Activated CD4-positive, CD25-positive, alpha-beta regulatory T cell treated with anti-CD3 and anti-CD28 coated beads, Interleukin-2, amount 50 U/mL, for 16 hours (primary cell): Measurements from ENCODE around the gene PHF21B.
"Not testable (repeated sequence)": the region's sequence is repeated elsewhere in the genome, so short reads cannot be mapped to it uniquely, and the experiment has no call there.

Experiments
- DNase-seq: peaks from one replicate; pipeline ENCODE4 v3.0.0-alpha.2; 2020; ENCODE audit warnings: low read depth, low spot score

The PHF21B gene

GRCh38 chr22:44935724-44936123 is 74.1 kb downstream of the PHF21B start:
- DNase-seq = no peak

DNA sequence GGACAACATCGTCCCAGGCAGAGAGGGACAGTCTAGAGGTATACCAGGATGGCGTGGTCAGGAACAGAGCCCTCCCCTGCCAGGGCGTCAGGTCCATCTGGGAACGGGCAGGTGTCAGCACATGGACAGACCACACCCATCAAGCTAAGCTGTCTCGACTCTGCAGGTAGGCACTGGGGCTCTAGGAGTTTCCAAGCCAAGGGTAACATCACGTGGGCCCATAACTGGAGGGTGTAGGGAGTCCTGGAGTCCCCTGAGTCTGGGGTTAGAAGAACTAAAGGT is 75.4 kb downstream of the PHF21B start:
- no peak for DNase-seq

- DNase-seq = no peak
Measured at GRCh38 chr22:44933666-44934453, 75.9 kb downstream of the PHF21B start.

DNA sequence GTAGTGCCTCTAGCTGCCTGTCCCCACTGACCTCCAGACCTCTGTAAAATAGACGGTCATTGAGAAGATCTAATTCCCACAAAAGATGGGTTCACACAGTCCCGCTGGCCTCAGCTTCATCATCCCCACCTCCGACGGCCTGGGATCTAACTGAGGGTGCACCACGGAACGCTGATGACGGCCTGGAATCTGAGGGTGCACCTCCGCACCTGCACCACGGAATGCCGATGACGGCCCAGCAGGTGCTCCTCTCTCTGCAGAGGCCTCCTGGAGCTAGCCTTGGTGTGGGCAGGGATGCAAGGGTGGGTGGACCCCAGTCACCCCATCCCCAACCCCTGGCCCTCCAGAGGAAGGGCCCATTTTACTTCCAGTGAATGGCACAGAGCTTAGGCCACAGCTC is 77.3 kb downstream of the PHF21B start:
- no peak for DNase-seq

GRCh38 chr22:44931766-44932165 is 78.0 kb downstream of the PHF21B start:
- DNase-seq = no peak

DNA sequence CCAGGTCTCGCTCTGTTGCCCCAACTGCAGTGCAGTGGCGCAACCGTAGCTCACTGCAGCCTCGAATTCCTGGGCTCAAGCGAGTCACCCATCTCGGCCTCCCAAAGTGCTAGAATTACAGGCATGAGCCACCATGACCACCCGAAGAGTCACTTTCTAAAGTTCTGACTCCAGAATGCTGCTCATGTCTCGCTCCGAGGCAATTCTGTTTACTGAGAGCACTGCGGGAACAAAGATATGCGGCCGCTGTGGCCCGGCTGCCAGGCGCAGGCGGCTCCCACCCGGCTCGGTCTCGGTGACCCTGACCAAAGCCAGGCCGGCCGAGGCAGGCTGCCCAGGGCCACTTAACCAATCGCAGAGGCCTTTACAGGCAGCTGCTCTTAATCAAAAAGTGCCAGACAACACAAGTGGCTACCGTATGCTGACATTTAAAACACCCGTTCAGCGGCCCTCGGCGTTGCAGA is 78.7 kb downstream of the PHF21B start:
- no peak for DNase-seq

DNA sequence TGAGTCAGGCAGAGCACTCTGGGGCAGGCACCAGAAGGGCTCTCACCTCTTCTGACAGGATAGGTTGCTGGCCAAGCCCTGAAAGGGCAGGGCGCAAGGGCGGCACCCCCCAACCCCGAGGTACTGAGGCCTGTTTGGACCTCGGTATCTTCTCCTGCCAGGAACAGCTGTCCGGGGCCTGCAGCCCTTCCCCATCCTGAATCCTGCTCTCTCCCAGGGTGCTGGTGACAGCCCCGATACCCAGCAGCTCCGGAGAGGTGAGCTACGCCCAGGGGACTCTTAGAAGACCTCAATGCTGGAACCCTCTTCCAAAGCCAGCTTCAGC is 79.1 kb downstream of the PHF21B start:
- DNase-seq = no peak

DNA sequence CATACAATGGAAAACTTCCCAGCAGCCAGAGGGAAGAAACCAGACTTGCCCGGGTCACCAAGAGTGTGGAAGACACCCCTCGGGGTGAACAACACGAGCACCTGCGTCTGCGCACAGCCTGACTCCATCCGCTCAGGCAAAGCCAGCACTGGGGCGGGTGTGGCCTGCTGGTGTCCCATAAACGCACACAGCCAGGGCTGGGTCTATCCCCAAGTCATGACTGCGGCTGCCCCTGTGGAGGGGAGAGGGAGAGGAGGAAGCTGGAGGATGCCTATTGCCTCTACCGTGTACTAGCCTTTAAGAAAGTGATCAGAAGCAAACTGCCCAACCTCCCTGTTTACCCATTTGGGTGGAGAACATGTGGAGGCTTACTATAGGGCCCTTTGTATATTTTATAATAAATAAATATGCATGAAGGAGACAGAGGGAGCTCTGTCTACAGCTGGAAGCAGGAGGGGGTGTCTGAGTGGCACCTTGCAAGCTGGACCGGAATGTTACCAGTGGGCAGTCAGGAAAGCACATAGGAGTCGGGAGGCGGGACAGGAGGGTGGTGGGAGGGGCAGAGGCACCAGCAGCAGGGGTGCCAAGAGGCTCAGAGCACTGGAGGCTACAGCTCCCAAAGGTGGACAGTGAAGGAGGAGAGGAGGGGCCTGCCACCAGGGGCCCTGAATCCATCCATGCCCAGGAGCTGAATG is 79.6 kb downstream of the PHF21B start:
- no peak for DNase-seq

GRCh38 chr22:44929359-44930015 is 80.3 kb downstream of the PHF21B start:
- no peak for DNase-seq

- DNase-seq = no peak
Measured at GRCh38 chr22:44928711-44929358, 81.0 kb downstream of the PHF21B start.

GRCh38 chr22:44928136-44928463 is 81.7 kb downstream of the PHF21B start:
- DNase-seq = no peak

DNA sequence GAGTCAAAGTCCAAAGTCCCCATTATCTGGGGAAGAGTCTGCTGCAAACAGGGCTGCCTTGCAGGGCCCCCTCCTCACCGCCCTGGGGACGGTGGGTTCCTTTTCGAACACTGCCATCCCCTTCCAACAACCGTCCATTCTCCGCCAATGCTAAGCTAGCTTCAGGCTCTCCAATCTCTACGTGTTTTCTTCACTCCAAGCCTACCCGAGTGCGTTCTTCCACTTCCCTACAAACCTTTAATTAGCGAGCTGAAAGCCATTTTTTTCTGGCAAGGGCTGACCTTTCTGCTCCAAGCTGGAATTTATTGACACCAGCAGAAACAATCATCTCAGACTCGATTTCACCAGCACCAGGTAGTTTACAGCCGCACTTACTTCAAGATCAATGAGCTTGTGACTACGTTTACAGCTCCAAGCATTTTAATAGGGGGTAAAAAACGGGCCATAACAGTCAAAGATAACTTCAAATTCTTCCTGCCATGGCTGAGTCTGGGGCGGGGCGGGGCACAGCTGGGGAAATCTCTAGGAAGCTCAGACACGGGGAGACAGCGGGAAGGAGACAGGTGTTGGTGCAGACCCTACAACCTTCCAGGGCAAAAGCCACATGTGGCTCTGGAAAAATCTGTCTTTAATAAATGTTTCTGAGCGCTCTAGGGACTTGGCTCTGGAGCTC is 82.2 kb downstream of the PHF21B start:
- no peak for DNase-seq

DNA sequence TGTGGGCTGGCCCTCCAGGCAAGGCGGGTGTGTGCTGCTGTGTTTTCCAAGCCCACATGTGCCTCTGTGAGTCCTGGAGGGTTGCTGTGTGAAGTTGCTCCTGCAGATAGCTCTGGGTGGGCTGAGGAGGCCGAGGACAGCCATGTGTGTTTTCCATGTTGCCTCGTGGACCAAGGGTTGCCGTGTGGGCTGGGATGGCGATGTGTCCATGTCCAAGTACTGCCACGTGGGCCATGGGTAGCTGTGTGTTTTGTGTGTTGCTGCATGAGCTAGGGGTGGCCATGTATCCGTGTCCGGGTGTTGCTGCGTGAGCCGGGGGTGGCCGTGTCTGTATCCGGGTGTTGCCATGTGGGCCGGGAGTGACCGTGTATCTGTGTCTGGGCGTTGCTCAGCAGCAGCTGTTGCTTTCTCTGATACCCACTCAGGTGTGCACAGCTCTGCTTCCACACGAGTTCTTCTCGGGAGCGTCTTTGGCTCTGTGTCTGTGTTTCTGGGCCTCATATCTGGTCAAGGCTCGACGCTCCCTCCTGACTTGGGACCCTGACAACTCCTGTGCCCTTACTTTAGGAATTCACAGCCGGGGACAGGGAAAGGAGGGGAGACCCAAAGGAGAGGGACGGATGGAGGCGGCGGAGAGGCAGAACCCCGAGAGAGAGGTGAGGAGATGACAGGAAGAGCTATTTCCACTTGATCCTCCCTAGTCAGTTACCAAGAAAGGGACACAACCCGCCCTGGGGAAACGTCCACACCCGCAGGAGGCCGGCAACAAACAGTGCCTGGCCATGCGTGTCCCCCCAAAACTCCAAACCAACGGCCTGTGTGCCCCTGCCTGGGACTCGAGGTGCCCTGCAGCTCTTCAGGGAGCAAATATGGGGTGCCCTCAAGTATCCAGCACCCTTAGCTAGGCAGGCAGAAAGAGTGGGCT is 83.1 kb downstream of the PHF21B start:
- no peak for DNase-seq

DNA sequence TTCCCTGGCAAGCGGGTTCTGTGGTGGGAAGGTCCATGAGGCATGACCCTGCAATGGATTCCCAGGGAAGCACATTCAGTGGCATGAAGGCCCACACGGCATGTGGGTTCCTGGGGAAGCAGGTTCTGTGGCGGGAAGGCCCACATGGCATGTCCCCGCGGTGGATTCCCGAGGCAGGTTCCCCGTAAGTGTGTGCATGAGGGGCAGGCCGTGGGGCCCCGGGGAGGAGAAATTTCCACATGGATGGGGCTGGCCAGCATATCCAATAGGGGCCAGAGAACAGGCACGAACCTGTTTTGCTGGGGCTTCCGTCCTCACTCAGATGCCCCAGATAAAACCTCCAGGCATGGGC is 83.7 kb downstream of the PHF21B start:
- DNase-seq = no peak

DNA sequence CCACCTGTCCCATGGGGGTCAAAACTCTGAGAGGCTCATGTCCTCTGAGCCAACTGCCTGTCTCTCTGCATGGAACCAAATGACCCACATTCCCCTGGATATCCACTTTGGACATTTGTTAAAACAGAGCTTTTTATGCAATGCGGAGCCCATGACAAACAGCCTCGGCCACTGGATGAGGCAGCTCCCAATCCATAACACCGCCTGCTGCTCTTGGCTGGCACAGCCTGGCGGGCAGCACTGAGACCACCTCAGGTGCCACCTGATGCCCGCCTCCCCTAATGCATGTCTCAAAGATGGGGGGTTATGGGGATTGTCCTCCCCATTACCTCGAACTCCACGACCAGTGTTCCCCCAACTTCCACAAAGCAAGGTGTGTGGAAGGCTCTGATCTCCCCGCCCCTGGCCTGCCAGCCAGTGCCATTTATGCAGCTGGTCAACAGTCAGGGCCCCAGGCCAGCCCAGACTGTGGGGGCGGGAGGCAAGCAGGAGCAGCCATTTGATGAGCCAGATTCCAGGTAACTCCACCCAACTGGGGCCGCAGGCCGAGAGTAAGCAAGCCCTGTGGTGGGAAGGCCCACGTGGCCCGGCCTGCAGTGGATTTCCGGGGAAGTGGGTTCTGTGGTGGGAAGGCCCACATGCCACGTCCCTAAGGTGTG is 84.2 kb downstream of the PHF21B start:
- DNase-seq = no peak

DNA sequence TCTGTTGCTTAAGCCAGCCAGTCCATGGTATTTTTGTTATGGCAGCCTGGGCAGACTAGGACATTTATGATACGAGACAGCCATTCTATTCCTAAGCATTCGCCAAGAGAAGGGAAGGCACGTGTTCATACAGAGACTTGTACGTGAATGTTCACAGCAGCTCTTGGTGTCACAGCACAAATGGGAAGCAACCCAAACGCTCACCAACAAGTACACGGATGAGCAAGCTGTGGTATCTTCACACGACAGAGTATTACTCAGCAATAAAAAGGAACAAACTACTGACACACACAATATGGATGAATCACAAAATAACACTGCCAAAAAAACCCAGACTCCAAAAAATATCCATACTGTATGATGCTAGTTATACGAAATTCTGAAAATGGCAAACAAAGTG is 85.1 kb downstream of the PHF21B start:
- DNase-seq = no peak

- DNase-seq = no peak
Measured at GRCh38 chr22:44924098-44924497, 85.7 kb downstream of the PHF21B start.

GRCh38 chr22:44921766-44922165 is 88.0 kb downstream of the PHF21B start:
- not testable (repeated sequence) for DNase-seq

GRCh38 chr22:44920183-44920582 is 89.6 kb downstream of the PHF21B start:
- no peak for DNase-seq

- DNase-seq = no peak
Measured at GRCh38 chr22:44919691-44920090, 90.1 kb downstream of the PHF21B start.
